ENCODE results near the gene SCN1A.
"Not testable (repeated sequence)": the region's sequence is repeated elsewhere in the genome, so short reads cannot be mapped to it uniquely, and the experiment has no call there.

Gene SCN1A

GRCh38 chr2:166135152-166135848 is 7.5 kb upstream of the SCN1A start:
- DNase-seq (ENCODE audit: low read depth): no peak

- no peak for DNase-seq (ENCODE audit: low read depth)
Observed at GRCh38 chr2:166134252-166135151, 6.7 kb upstream of the SCN1A start.

DNA sequence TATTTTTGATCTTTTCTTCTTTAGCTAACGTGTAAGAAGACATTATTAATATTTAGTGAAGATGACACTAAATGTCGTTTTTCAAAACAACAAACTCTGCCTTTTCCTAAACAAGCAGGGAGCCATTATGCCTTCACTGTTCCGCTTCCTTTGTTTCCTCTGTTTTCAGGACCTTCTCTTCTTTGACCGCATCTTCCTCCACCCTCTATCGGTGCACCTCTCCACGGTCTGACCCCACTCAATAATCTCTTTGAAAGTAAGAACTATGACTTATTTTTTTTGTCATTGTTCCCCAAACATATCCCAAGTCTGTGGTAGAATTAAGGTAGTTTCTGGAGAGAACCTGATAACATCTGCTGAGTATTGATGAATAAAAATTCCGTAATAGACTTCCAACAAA is 5.8 kb upstream of the SCN1A start:
- no peak for DNase-seq (ENCODE audit: low read depth)

DNA sequence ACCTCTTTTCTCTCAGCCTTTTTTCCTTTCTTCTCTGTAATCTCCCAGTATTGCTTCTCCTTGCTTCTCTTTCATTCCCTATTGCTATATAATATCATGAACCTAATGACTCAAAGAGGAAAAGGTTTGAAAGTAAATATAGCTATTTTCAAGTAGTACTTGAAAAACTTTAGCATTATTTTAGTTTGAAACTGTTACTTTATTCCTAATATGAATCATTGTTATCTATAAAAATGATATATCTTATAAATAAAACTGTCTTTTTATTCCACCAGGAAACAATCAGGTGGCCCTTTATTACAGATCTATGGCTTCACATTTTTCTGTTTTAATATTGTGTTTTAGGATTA is 311 bp upstream of the SCN1A start:
- DNase-seq (ENCODE audit: low read depth): no peak

GRCh38 chr2:166126007-166126639 is 1.7 kb downstream of the SCN1A start:
- no peak for DNase-seq (ENCODE audit: low read depth)

DNA sequence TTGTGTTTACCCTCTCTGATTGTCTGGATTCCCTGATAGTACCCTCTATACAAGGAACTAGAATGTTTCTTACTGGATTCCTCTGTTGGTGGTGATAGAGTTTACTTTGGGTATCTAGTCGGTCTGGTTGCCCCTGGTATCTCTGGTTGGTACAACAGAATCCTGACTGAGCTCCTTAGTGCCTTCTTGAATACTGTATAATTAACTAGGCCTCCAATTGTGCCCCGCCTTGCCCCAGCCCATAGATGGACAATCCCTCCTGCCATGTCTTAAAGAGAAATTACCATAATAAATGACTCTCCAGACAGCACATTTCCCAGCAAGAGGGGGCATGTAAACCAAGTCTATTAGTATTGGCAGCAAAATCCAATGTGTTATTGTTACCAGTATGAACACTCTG is 2.3 kb downstream of the SCN1A start:
- DNase-seq (ENCODE audit: low read depth): no peak

DNA sequence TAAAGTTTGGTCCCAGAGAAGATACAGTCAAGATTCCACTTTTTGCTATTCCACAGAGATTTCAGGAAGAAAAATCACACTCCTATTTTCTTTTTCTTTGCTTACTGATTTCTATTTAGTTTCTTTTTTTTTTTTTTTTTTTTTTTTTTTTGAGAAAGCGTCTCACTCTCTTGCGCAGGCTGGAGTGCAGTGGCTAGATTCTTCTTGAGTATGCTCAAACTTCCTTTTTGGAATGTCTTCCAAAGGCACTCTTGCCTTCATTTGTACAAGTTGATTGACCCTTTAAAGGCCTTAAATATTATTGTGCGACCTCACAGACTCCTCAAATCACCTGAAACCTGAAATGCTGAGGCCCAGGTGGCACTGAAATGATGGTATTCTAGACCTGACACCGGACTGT is 9.6 kb downstream of the SCN1A start:
- no peak for DNase-seq (ENCODE audit: low read depth)

DNA sequence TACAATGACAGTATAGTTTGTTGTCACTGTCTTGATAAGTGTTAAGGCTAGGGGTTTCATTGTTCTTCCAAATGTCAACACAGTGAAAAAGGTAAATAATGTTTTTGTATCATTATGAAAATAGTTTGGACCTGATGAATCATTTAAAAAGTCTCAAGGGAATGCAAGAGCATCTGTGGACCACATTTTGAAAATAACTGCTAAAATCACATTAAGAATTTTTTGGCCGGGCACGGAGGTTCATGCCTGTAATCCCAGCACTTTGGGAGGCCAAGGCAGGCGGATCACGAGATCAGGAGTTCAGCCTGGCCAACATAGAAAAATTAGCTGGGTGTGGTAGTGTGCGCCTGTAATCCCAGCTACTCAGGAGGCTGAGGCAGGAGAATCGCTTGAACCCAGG is 10.3 kb downstream of the SCN1A start:
- DNase-seq (ENCODE audit: low read depth): no peak

- no peak for DNase-seq (ENCODE audit: low read depth)
Observed at GRCh38 chr2:166115589-166115988, 12.2 kb downstream of the SCN1A start.

GRCh38 chr2:166112193-166112605 is 15.6 kb downstream of the SCN1A start:
- no peak for DNase-seq (ENCODE audit: low read depth)

DNA sequence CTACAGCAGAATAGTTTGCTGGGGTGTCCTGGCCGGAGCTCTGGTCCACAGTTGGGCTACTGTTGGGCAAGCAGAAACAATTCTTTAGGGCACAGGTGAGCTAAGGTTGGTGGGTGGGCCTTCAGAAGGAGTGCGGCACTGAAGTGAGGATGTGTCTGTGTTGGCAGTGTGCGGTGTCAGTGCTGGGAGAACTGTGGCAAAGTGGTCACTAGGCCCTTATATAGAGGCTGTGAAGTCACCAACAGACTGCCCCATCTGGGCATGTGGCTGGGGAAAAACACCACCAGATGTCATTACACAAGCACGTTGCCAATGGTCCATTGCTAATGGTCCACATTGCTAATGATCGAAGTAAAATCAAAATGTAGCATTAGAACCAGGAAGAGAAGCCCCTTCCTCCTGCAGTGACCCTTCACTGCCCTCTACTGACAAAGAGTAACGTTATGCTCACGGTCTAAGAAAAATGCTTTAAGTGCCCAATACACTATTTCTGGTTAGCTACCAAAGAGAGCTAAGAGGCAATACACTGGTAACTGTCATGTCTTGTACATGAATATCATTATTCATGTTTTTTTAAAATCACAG is 21.3 kb downstream of the SCN1A start:
- DNase-seq (ENCODE audit: low read depth): no peak

GRCh38 chr2:166104773-166105172 is 23.0 kb downstream of the SCN1A start:
- no peak for DNase-seq (ENCODE audit: low read depth)

- DNase-seq (ENCODE audit: low read depth): no peak
Observed at GRCh38 chr2:166104084-166104483, 23.7 kb downstream of the SCN1A start.

GRCh38 chr2:166103277-166103676 is 24.5 kb downstream of the SCN1A start:
- not testable (repeated sequence) for DNase-seq (ENCODE audit: low read depth)

GRCh38 chr2:166094325-166094724 is 33.5 kb downstream of the SCN1A start:
- DNase-seq (ENCODE audit: low read depth): no peak

GRCh38 chr2:166092889-166093288 is 34.9 kb downstream of the SCN1A start:
- no peak for DNase-seq (ENCODE audit: low read depth)

GRCh38 chr2:166091439-166091838 is 36.4 kb downstream of the SCN1A start:
- no peak for DNase-seq (ENCODE audit: low read depth)

DNA sequence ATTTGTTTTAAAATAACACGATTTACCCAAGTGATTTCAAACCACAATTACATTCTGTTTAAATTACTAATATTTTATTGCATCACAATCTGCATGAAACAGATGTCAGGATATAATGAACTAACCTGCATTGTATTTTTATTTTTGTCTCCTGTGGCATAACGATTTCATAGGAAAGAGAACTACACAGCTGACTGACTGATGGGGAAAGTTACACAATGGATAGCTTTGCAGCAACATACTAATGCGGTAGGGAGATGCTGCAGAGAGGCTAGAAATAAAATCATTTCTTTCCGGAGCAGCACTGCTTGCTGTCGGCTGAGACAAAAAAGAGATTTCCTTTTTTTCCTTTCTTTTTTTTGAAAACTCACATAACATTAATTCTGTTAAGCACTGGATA is 36.9 kb downstream of the SCN1A start:
- no peak for DNase-seq (ENCODE audit: low read depth)

DNA sequence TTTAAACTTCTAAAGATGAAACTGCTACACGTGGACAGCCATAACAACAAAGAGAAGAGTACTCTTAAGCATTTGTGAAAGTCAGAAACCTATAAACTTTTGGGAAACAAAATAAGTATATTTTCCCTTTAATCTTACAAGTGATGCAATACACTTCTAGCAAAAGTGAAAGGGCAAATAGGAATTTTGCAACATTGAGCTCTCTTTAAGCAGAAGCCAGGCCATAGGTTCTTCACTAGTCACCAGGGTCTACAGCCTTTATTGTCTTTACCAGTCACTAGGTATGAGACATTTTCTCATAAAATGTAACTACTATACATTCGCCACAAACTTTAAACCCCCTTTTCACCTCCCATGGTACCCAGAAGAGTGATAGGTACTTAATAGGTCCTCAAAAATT is 37.5 kb downstream of the SCN1A start:
- DNase-seq (ENCODE audit: low read depth): no peak

GRCh38 chr2:166088634-166089033 is 39.2 kb downstream of the SCN1A start:
- no peak for DNase-seq (ENCODE audit: low read depth)

DNA sequence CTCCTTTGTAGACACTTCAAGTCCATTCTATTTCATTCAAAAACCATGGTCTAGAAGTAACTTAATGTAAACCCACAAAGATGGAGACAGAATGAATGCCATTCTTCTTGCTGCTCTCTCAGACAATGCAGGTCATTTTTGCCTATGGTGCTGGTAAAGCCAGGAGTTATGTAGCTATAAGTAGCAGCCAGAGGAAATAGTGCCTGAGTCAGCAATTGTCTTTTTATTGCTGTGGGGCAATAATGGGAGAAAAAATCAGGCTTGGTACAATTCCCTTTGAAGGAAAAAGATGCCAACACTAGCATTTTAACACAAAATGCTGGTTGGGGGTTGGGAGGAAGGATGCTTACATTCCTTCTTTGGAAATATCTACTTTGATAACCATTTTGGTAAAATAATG is 43.5 kb downstream of the SCN1A start:
- no peak for DNase-seq (ENCODE audit: low read depth)

- DNase-seq (ENCODE audit: low read depth): no peak
Observed at GRCh38 chr2:166082736-166083135, 45.1 kb downstream of the SCN1A start.

- DNase-seq (ENCODE audit: low read depth): no peak
Observed at GRCh38 chr2:166081852-166082251, 46.0 kb downstream of the SCN1A start.

Measured in T-helper 22 cell (primary cell).